Left renal pelvis (tissue), 4 donors: ENCODE measurements around the gene SLC9A8. TPM values are rescaled to one million over a fixed set of nuclear protein-coding genes. Genes with fewer than 3 reads are reported as not detected.
"Not testable (repeated sequence)": the region's sequence is repeated elsewhere in the genome, so short reads cannot be mapped to it uniquely, and the experiment has no call there.

ENCODE experiments used
- DNase-seq, 4 donors: peaks; one replicate each; pipeline ENCODE4 v3.0.0-alpha.2; 2013; ENCODE audit warnings: low read depth in 4 of 4, low spot score in 3 of 4
- polyA plus RNA-seq, 4 donors: library from polyadenylated mRNA; unstranded; fragments of 120-200 nt; gene quantifications; one replicate each; pipeline ENCODE4 v1.2.1, GENCODE V29; 2013; ENCODE audit not compliant: insufficient read length in 4 of 4

Gene SLC9A8
- polyA plus RNA-seq, 4 donors, result 4.5 to 11.2 (median 8.6) TPM

- DNase-seq, result peak in 1 of 4 donors; percentile 27
Observed at GRCh38 chr20:49846206-49846807, 33.7 kb downstream of the SLC9A8 start.

- DNase-seq, result no peak
Observed at GRCh38 chr20:49850463-49851230, 38.0 kb downstream of the SLC9A8 start.

- DNase-seq, result no peak
Observed at GRCh38 chr20:49851231-49851705, 38.6 kb downstream of the SLC9A8 start.

- DNase-seq, result no peak
Observed at GRCh38 chr20:49851991-49852390, 39.4 kb downstream of the SLC9A8 start.

- no peak for DNase-seq
Observed at GRCh38 chr20:49852522-49853080, 40.0 kb downstream of the SLC9A8 start.

- DNase-seq, result peak in 2 of 4 donors; percentile 39 to 41
Observed at GRCh38 chr20:49853640-49854039, 41.0 kb downstream of the SLC9A8 start.

- no peak for DNase-seq
Observed at GRCh38 chr20:49854190-49854875, 41.7 kb downstream of the SLC9A8 start.

- DNase-seq, result no peak
Observed at GRCh38 chr20:49856904-49857303, 44.3 kb downstream of the SLC9A8 start.

- DNase-seq, result no peak
Observed at GRCh38 chr20:49858076-49858585, 45.5 kb downstream of the SLC9A8 start.

GRCh38 chr20:49859011-49859410 lies 46.4 kb downstream of the SLC9A8 start:
- no peak for DNase-seq

GRCh38 chr20:49859807-49860206 lies 47.2 kb downstream of the SLC9A8 start:
- no peak for DNase-seq

- not testable (repeated sequence) for DNase-seq
Observed at GRCh38 chr20:49861232-49861631, 48.6 kb downstream of the SLC9A8 start.

GRCh38 chr20:49862607-49863200 lies 50.1 kb downstream of the SLC9A8 start:
- DNase-seq, result no peak

- no peak for DNase-seq
Observed at GRCh38 chr20:49863666-49864065, 51.0 kb downstream of the SLC9A8 start.

GRCh38 chr20:49865559-49865958 lies 52.9 kb downstream of the SLC9A8 start:
- no peak for DNase-seq

- DNase-seq, result no peak
Observed at GRCh38 chr20:49866051-49866450, 53.4 kb downstream of the SLC9A8 start.

GRCh38 chr20:49867453-49868215 lies 55.0 kb downstream of the SLC9A8 start:
- no peak for DNase-seq

- DNase-seq, result no peak
Observed at GRCh38 chr20:49868538-49868937, 55.9 kb downstream of the SLC9A8 start.

GRCh38 chr20:49868964-49869363 lies 56.3 kb downstream of the SLC9A8 start:
- DNase-seq, result no peak

- DNase-seq, result no peak
Observed at GRCh38 chr20:49870261-49870660, 57.6 kb downstream of the SLC9A8 start.
